ENCODE results near the gene MYO18A.

DNA sequence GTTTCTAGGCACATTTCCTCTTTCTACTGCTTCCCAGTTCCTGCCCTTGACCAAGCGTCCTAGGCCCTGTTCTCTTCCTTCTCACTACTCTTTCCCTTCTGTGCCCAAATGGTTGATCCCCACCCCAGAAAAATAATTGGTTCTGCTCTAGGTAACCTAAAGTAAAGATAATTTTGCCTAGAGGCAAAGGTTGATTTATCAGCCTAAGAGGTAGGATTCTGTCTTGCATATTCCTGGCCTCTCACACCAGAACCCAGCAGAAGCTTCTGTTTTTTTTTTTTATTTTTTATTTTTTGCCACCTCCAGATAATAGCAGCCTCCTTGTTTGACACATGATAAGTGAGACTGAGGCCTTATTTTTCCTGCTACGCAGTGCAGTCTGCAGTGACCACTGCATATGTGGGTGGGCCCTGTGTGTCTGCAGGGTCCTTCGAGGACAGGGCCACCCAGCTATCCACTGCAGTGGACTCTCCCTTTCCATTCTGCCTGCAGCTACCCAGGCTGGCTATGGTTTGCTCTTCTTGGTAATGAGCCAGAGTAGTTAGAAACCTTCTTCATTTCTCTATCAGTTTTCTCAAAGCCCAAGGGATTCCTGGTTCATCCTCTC lies 136.6 kb downstream of the MYO18A start:
- TF ChIP-seq, protein P1, sequence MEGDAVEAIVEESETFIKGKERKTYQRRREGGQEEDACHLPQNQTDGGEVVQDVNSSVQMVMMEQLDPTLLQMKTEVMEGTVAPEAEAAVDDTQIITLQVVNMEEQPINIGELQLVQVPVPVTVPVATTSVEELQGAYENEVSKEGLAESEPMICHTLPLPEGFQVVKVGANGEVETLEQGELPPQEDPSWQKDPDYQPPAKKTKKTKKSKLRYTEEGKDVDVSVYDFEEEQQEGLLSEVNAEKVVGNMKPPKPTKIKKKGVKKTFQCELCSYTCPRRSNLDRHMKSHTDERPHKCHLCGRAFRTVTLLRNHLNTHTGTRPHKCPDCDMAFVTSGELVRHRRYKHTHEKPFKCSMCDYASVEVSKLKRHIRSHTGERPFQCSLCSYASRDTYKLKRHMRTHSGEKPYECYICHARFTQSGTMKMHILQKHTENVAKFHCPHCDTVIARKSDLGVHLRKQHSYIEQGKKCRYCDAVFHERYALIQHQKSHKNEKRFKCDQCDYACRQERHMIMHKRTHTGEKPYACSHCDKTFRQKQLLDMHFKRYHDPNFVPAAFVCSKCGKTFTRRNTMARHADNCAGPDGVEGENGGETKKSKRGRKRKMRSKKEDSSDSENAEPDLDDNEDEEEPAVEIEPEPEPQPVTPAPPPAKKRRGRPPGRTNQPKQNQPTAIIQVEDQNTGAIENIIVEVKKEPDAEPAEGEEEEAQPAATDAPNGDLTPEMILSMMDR (IDR thresholded peaks at IDR 0.05) = no peak
- TF ChIP-seq POLR2A (IDR thresholded peaks at IDR 0.05) (no peak), POLR2AphosphoS5 (IDR thresholded peaks at IDR 0.05) (no peak)

Data from prostate gland (tissue), 2 donors.